HEK293T (cell line): ENCODE results near the gene SH3RF1.

Experiments used
- ARNT ChIP-seq: fragments of 450-650 bp; IDR thresholded peaks from 2 replicates; pipeline ENCODE4 v1.6.1; 2017; ENCODE audit warnings: mild to moderate bottlenecking
- BHLHE40 ChIP-seq: fragments of 450-650 bp; IDR thresholded peaks from 2 replicates; pipeline ENCODE4 v1.6.1; 2016; ENCODE audit warnings: mild to moderate bottlenecking, moderate library complexity, borderline replicate concordance
- ELF4 ChIP-seq: fragments of 450-650 bp; IDR thresholded peaks from 2 replicates; pipeline ENCODE4 v1.6.1; 2017; ENCODE audit warnings: antibody characterized with exemption
- FOXA1 ChIP-seq: fragments of 450-650 bp; IDR thresholded peaks from 2 replicates; pipeline ENCODE4 v1.6.1; 2016; ENCODE audit warnings: mild to moderate bottlenecking
- FOXM1 ChIP-seq: fragments of 450-650 bp; IDR thresholded peaks from 2 replicates; pipeline ENCODE4 v1.6.1; 2017; ENCODE audit warnings: mild to moderate bottlenecking, borderline replicate concordance
- SUZ12 ChIP-seq: fragments of 450-650 bp; IDR thresholded peaks from 2 replicates; pipeline ENCODE4 v1.6.1; 2016; ENCODE audit warnings: mild to moderate bottlenecking
- ZNF384 ChIP-seq: fragments of 450-650 bp; IDR thresholded peaks from 2 replicates; pipeline ENCODE4 v1.6.1; 2016

- TF ChIP-seq ARNT: no peak
- no peak for TF ChIP-seq FOXA1
- no peak for TF ChIP-seq ZNF384
- TF ChIP-seq BHLHE40: no peak
- TF ChIP-seq ELF4: no peak
- TF ChIP-seq FOXM1: no peak
- no peak for TF ChIP-seq SUZ12
Observed at GRCh38 chr4:169208090-169208455, 62.7 kb downstream of the SH3RF1 start.
